ENCODE measurements around the gene SLC6A12. TPM values are rescaled to one million over a fixed set of nuclear protein-coding genes. Genes with fewer than 3 reads are reported as not detected.

The SLC6A12 gene
- total RNA-seq, 4 donors from 2014 or later: 0.13 TPM; not detected in 3

- Histone ChIP-seq H3K27ac (no peak overlapping the region), H3K36me3 (no peaks in the 10 kb centered on the region), H3K9me3 (no peaks in the 10 kb centered on the region), H3K4me1 (no peaks in the 10 kb centered on the region), H3K4me3 (no peak overlapping the region), H3K27me3 (peaks cover 11 to 16% (median 16%) of the 10 kb centered on the region in 3 donors)
- ATAC-seq: no peak
- intact Hi-C loops (cut with DNase I; ENCODE audit: low total_unique reads): no loop called here
- no peak for TF ChIP-seq CTCF (IDR thresholded peaks at IDR 0.05 in 4 of 5, conservative IDR thresholded peaks at IDR 0.05 in 1 of 5)
- TF ChIP-seq POLR2A (IDR thresholded peaks at IDR 0.05): no peak
- in situ Hi-C loops (cut with MboI; ENCODE audit: low sequenced_read_pairs in 4 of 4): no loop called here
- DNase-seq: no peak
These were observed 1.2 kb upstream of the SLC6A12 start for GRCh38 chr12:215116-215515.

GRCh38 chr12:213527-213932 lies 427 bp downstream of the SLC6A12 start:
- no peak for ATAC-seq
- Histone ChIP-seq H3K27ac (no peak overlapping the region), H3K27me3 (peaks cover 11 to 16% (median 16%) of the 10 kb centered on the region in 3 donors), H3K36me3 (no peaks in the 10 kb centered on the region), H3K4me3 (no peak overlapping the region), H3K4me1 (no peaks in the 10 kb centered on the region), H3K9me3 (no peaks in the 10 kb centered on the region)
- in situ Hi-C loops (cut with MboI; ENCODE audit: low sequenced_read_pairs in 4 of 4) (no loop called here), intact Hi-C loops (cut with DNase I; ENCODE audit: low total_unique reads) (no loop called here)
- no peak for DNase-seq
- TF ChIP-seq POLR2A (IDR thresholded peaks at IDR 0.05) (no peak), CTCF (IDR thresholded peaks at IDR 0.05 in 4 of 5, conservative IDR thresholded peaks at IDR 0.05 in 1 of 5) (no peak)

GRCh38 chr12:212715-213526 lies 1.0 kb downstream of the SLC6A12 start:
- H3K4me1 ChIP-seq: no peaks in the 10 kb centered on the region
- no peaks in the 10 kb centered on the region for H3K9me3 ChIP-seq
- H3K4me3 ChIP-seq: no peak overlapping the region

GRCh38 chr12:212415-212714 lies 1.6 kb downstream of the SLC6A12 start:
- peaks cover 11 to 16% (median 16%) of the 10 kb centered on the region in 3 donors for H3K27me3 ChIP-seq
- no peaks in the 10 kb centered on the region for H3K4me1 ChIP-seq
- intact Hi-C loops (cut with DNase I; ENCODE audit: low total_unique reads) (no loop called here), in situ Hi-C loops (cut with MboI; ENCODE audit: low sequenced_read_pairs in 4 of 4) (no loop called here)
- no peak for ATAC-seq
- TF ChIP-seq POLR2A (IDR thresholded peaks at IDR 0.05): no peak
- no peak for TF ChIP-seq CTCF (IDR thresholded peaks at IDR 0.05 in 4 of 5, conservative IDR thresholded peaks at IDR 0.05 in 1 of 5)
- DNase-seq: no peak
- no peak overlapping the region for H3K27ac ChIP-seq
- no peaks in the 10 kb centered on the region for H3K9me3 ChIP-seq
- H3K4me3 ChIP-seq: no peak overlapping the region
- H3K36me3 ChIP-seq: no peaks in the 10 kb centered on the region

More at GRCh38 chr12:212715-213526, 1.0 kb downstream of the SLC6A12 start:
- ATAC-seq: no peak
- no peak for DNase-seq
- H3K36me3 ChIP-seq: no peaks in the 10 kb centered on the region
- no peak for TF ChIP-seq POLR2A (IDR thresholded peaks at IDR 0.05)
- in situ Hi-C loops (cut with MboI; ENCODE audit: low sequenced_read_pairs in 4 of 4): no loop called here
- peaks cover 11 to 16% (median 16%) of the 10 kb centered on the region in 3 donors for H3K27me3 ChIP-seq
- intact Hi-C loops (cut with DNase I; ENCODE audit: low total_unique reads): no loop called here
- H3K27ac ChIP-seq: no peak overlapping the region

GRCh38 chr12:211639-212414 lies 2.1 kb downstream of the SLC6A12 start:
- TF ChIP-seq POLR2A (IDR thresholded peaks at IDR 0.05): no peak
- intact Hi-C loops (cut with DNase I; ENCODE audit: low total_unique reads) (no loop called here), in situ Hi-C loops (cut with MboI; ENCODE audit: low sequenced_read_pairs in 4 of 4) (no loop called here)
- H3K4me3 ChIP-seq: no peak overlapping the region
- ATAC-seq: no peak
- no peak for DNase-seq
- no peaks in the 10 kb centered on the region for H3K4me1 ChIP-seq
- no peaks in the 10 kb centered on the region for H3K9me3 ChIP-seq
- peaks cover 11 to 16% (median 16%) of the 10 kb centered on the region in 3 donors for H3K27me3 ChIP-seq
- no peak overlapping the region for H3K27ac ChIP-seq
- no peaks in the 10 kb centered on the region for H3K36me3 ChIP-seq

Measured in gastrocnemius medialis (tissue), 4 donors.